Tibial nerve (tissue), 4 donors: ENCODE measurements around the gene GPC5. TPM values are rescaled to one million over a fixed set of nuclear protein-coding genes. Genes with fewer than 3 reads are reported as not detected.

Experiments
- DNase-seq, 2 donors: peaks; one replicate each; pipeline ENCODE4 v3.0.0-alpha.2; 2019; ENCODE audit warnings: low spot score in 2 of 2
- H3K27ac ChIP-seq, 4 donors: fragments of 200-600 bp; sonication (generic) in 3 of 4; one replicate each; pipeline ENCODE4 v1.5.1; 2017 to 2019; ENCODE audit warnings: mild to moderate bottlenecking in 1 of 4
- H3K27me3 ChIP-seq, 2 donors: fragments of 200-600 bp; sonication (generic) in 1 of 2; one replicate each; pipeline versions ENCODE4 v1.5.1 to v1.6.0; 2017 to 2019
- H3K36me3 ChIP-seq, 3 donors: fragments of 200-600 bp; sonication (generic); one replicate each; pipeline ENCODE4 v1.5.1; 2018 to 2019
- H3K4me1 ChIP-seq, 4 donors: fragments of 200-600 bp; sonication (generic) in 3 of 4; one replicate each; pipeline ENCODE4 v1.5.1; 2017 to 2019
- H3K4me3 ChIP-seq, 4 donors: fragments of 200-600 bp; sonication (generic) in 3 of 4; one replicate each; pipeline ENCODE4 v1.5.1; 2017 to 2019; ENCODE audit warnings: mild to moderate bottlenecking in 1 of 4, moderate library complexity in 1 of 4
- H3K9me3 ChIP-seq, 4 donors: fragments of 200-600 bp; sonication (generic) in 3 of 4; one replicate each; pipeline ENCODE4 v1.5.1; 2017 to 2019
- CTCF ChIP-seq, 5 experiments: fragments of 200-600 bp in 3 of 5; fragments of 450-650 bp in 2 of 5; sonication (generic) in 3 of 5; IDR thresholded peaks; one replicate each; pipeline ENCODE4 v1.5.1; 2016 to 2019; ENCODE audit warnings: antibody characterized with exemption in 5 of 5, mild to moderate bottlenecking in 3 of 5, moderate library complexity in 2 of 5
- EP300 ChIP-seq, 2 donors: sonication (generic); formaldehyde crosslinking; IDR thresholded peaks; one replicate each; pipeline ENCODE4 v1.6.1; 2017; ENCODE audit warnings: antibody characterized with exemption in 2 of 2, mild to moderate bottlenecking in 1 of 2
- POLR2A ChIP-seq, 2 donors: fragments of 450-650 bp; IDR thresholded peaks; one replicate each; pipeline ENCODE4 v1.6.1; 2017; ENCODE audit warnings: antibody characterized with exemption in 2 of 2, mild to moderate bottlenecking in 2 of 2, moderate library complexity in 2 of 2
- WGBS, 2 donors: methylation state at CpG; one replicate each; pipeline ENCODE4 v1.1.5; 2018; 5-methylcytosine and 5-hydroxymethylcytosine counted together
- total RNA-seq, 4 donors: library from RNA; depleted of rRNA; stranded (reverse); fragments of >200 nt; gene quantifications; one replicate each; pipeline ENCODE4 v1.1.0, GENCODE V29; 2016

Gene GPC5
- total RNA-seq, 4 donors from 2014 or later: 3.7 to 5.7 (median 4.2) TPM; not detected in 1

- no peaks in the 10 kb centered on the region for H3K27me3 ChIP-seq
- TF ChIP-seq EP300 (IDR thresholded peaks at IDR 0.05) (no peak), CTCF (IDR thresholded peaks at IDR 0.05) (no peak), POLR2A (IDR thresholded peaks at IDR 0.05) (no peak)
- WGBS, 2 donors: 93 to 95% methylated on average over 3 of the region's 3 CpGs
- no peaks in the 10 kb centered on the region for H3K4me1 ChIP-seq
- H3K36me3 ChIP-seq: no peaks in the 10 kb centered on the region
- H3K27ac ChIP-seq: no peak overlapping the region
- no peaks in the 10 kb centered on the region for H3K9me3 ChIP-seq
- DNase-seq: no peak
- no peak overlapping the region for H3K4me3 ChIP-seq
Measured at GRCh38 chr13:92612892-92613291, 1214.5 kb downstream of the GPC5 start.

- H3K4me3 ChIP-seq: no peak overlapping the region
- H3K9me3 ChIP-seq: no peaks in the 10 kb centered on the region
- H3K27me3 ChIP-seq: no peaks in the 10 kb centered on the region
- H3K4me1 ChIP-seq: no peaks in the 10 kb centered on the region
- H3K36me3 ChIP-seq: no peaks in the 10 kb centered on the region
- TF ChIP-seq EP300 (IDR thresholded peaks at IDR 0.05): no peak
- TF ChIP-seq CTCF (IDR thresholded peaks at IDR 0.05): no peak
- TF ChIP-seq POLR2A (IDR thresholded peaks at IDR 0.05): no peak
- no peak overlapping the region for H3K27ac ChIP-seq
- no peak for DNase-seq
Measured at GRCh38 chr13:92613921-92614320, 1215.5 kb downstream of the GPC5 start.

DNA sequence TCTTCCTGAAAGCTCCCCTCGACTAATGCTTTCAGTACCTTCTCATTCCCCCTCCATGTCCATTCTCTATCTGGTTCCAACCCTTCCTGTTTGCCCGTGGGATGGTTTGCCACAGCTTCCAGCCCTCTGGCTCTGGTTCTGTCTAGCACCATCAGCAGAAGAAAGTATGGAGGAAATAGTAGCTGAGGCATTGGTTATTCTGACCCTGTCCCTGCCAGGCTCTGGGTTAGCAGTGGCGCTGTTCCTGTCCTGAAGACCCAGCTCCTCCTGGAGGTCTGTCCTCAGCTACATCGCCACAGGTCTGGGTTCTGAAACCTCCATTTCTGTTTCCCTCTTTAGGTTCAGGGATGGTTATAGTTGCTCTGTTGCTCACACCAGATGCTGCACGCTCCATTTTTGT is 1223.6 kb downstream of the GPC5 start:
- DNase-seq: no peak
- no peak overlapping the region for H3K4me3 ChIP-seq
- no peak overlapping the region for H3K27ac ChIP-seq
- H3K27me3 ChIP-seq: no peaks in the 10 kb centered on the region
- no peaks in the 10 kb centered on the region for H3K9me3 ChIP-seq
- H3K36me3 ChIP-seq: no peaks in the 10 kb centered on the region
- WGBS, 2 donors: 94 to 96% methylated on average over 5 of the region's 5 CpGs
- H3K4me1 ChIP-seq: no peaks in the 10 kb centered on the region
- TF ChIP-seq POLR2A (IDR thresholded peaks at IDR 0.05) (no peak), CTCF (IDR thresholded peaks at IDR 0.05) (no peak)

DNA sequence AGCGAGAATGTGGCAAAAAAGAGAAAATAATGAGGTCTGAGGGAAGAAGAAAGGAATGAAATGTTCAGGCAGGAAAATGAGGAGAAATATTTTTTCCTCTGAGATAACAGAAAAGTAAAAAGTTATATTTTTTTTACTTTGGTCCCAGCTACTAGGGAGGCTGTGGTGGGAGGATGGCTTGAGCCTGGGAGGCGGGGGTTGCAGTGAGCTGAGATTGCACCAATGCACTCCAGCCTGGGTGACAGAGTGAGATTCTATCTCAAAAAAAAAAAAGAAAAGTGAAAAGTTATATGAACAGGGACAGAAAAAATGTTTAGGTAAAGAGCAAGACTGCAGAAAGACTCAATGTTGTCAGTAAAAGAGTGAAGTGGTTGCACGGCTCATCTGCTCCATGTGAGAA is 1224.5 kb downstream of the GPC5 start:
- Histone ChIP-seq H3K9me3 (no peaks in the 10 kb centered on the region), H3K36me3 (no peaks in the 10 kb centered on the region), H3K27ac (no peak overlapping the region), H3K4me3 (no peak overlapping the region), H3K4me1 (no peaks in the 10 kb centered on the region), H3K27me3 (no peaks in the 10 kb centered on the region)
- 81 to 85% methylated on average over 3 of the region's 3 CpGs for WGBS, 2 donors
- TF ChIP-seq POLR2A (IDR thresholded peaks at IDR 0.05) (no peak), EP300 (IDR thresholded peaks at IDR 0.05) (no peak), CTCF (IDR thresholded peaks at IDR 0.05) (no peak)
- DNase-seq: no peak

- Histone ChIP-seq H3K27me3 (no peaks in the 10 kb centered on the region), H3K4me3 (no peak overlapping the region), H3K36me3 (no peaks in the 10 kb centered on the region), H3K4me1 (no peaks in the 10 kb centered on the region), H3K9me3 (no peaks in the 10 kb centered on the region), H3K27ac (no peak overlapping the region)
- WGBS, 2 donors: 79 to 80% methylated on average over 4 of the region's 4 CpGs
- no peak for DNase-seq
- TF ChIP-seq POLR2A (IDR thresholded peaks at IDR 0.05): no peak
- TF ChIP-seq EP300 (IDR thresholded peaks at IDR 0.05): no peak
- no peak for TF ChIP-seq CTCF (IDR thresholded peaks at IDR 0.05)
Measured at GRCh38 chr13:92626274-92626673, 1227.9 kb downstream of the GPC5 start.
